ENCODE measurements around the gene GPS2. TPM values are rescaled to one million over a fixed set of nuclear protein-coding genes. Genes with fewer than 3 reads are reported as not detected.
A peak's percentile ranks its signal among the peaks of the same experiment; 100 is the strongest.

The GPS2 gene
- total and polyA plus RNA-seq, 2 of the 4 experiments (the other 2 are of a cell fraction) = 36.2 to 50.9 TPM

GRCh38 chr17:7328840-7329373 lies 13.7 kb upstream of the GPS2 start, which contains the start of gene NEURL4:
TSS of gene NEURL4 (minus strand) at chr17:7329335. CDS start at chr17:7329312, 23 bp downstream.
- peaks cover 6% of the 10 kb centered on the region; the same call in 1 of the 2 replicates for H3K9me1 ChIP-seq (ENCODE audit: insufficient read depth, low read length)
- dilution Hi-C loops (cut with HindIII; ENCODE audit: low sequenced_read_pairs, unreplicated experiment) (no loop called here), in situ Hi-C loops (cut with MboI; ENCODE audit: low sequenced_read_pairs) (no loop called here), intact Hi-C loops (cut with micrococcal nuclease) (loop anchor here (10.0 kb wide), 1 partner anchor 236 kb away; the partner anchor contains the start of gene SENP3)
- CTCF ChIA-PET = interaction anchor here (0.6 kb wide), 1 partner anchor 344 kb away, joined by 3 read pairs; no protein-coding TSS in a partner anchor
- peak within 1 kb of the TSS; percentile 44 for H4K5ac ChIP-seq (ENCODE audit: low read depth, low read length)
- peak within 1 kb of the TSS; percentile 78 for H4K91ac ChIP-seq (ENCODE audit: insufficient read depth, low read depth, low read length)
- H3K9me3 ChIP-seq (ENCODE audit: control insufficient read depth, insufficient read depth, low read length) = no peaks in the 10 kb centered on the region
- H2BK20ac ChIP-seq (ENCODE audit: low read depth, low read length) = no peak within 1 kb of the TSS
- no peaks in the 10 kb centered on the region; the same call in 1 of the 2 replicates for H3K27me3 ChIP-seq (ENCODE audit: control insufficient read depth, insufficient read depth, low read length)
- peak within 1 kb of the TSS; percentile 94 for H2AK9ac ChIP-seq (replicated peaks; ENCODE audit: low read depth, low read length, poor library complexity)
- no TSS peak for BruUV-seq (replicated peaks)
- H4K8ac ChIP-seq (ENCODE audit: low read depth in 2 of 2, low read length in 2 of 2) = peak within 1 kb of the TSS; percentile 39 to 89; a peak in 3 of 4 replicates
- peak within 1 kb of the TSS; percentile 95 for H3K14ac ChIP-seq (replicated peaks; ENCODE audit: low read depth, low read length)
- peak within 1 kb of the TSS; percentile 71 for H2BK120ac ChIP-seq (ENCODE audit: low read depth, low read length)
- ATAC-seq (ENCODE audit: low read depth) (peak; percentile 10), DNase-seq (no peak)
- peak within 1 kb of the TSS; percentile 88 for H2BK5ac ChIP-seq (ENCODE audit: low read depth, low read length, poor library complexity, severe bottlenecking)
- peak within 1 kb of the TSS; percentile 86 for H3K4ac ChIP-seq (ENCODE audit: low read depth, low read length)
- peak within 1 kb of the TSS; percentile 86 for H3K4me3 ChIP-seq (ENCODE audit: insufficient read depth, low read depth, low read length)
- peak within 1 kb of the TSS; percentile 76 for H3K56ac ChIP-seq (ENCODE audit: extremely low read depth, insufficient read depth, low read length)
- H3K27ac ChIP-seq (ENCODE audit: insufficient read depth, low read length) = peak within 1 kb of the TSS; percentile 87
- no peak within 1 kb of the TSS for H2BK15ac ChIP-seq (ENCODE audit: low read depth, low read length)
- H2AK5ac ChIP-seq (ENCODE audit: low read depth, low read length) = peak within 1 kb of the TSS; percentile 92
- 1% methylated on average over 18 of the region's 50 CpGs; no CpG with 5 or more reads in 1 of the 2 experiments for WGBS, 2 experiments (ENCODE audit: extremely low coverage in 2 of 2, insufficient read length in 1 of 2)
- H3K79me1 ChIP-seq (ENCODE audit: low read depth in 1 of 2, low read length in 2 of 2) = peaks cover 10 to 29% of the 10 kb centered on the region in 2 experiments; a peak in 3 of 4 replicates
- peak within 1 kb of the TSS; percentile 11; the same call in 1 of the 2 replicates for H3K18ac ChIP-seq (ENCODE audit: low read depth, low read length)
- peak within 1 kb of the TSS; percentile 94 for H3K23ac ChIP-seq (ENCODE audit: low read depth, low read length)
- H3K4me2 ChIP-seq (ENCODE audit: low read depth, low read length) = peak within 1 kb of the TSS; percentile 93
- H2AFZ ChIP-seq (replicated peaks; ENCODE audit: low read length, poor library complexity) = peak within 1 kb of the TSS; percentile 97
- H3K36me3 ChIP-seq (ENCODE audit: control insufficient read depth, insufficient read depth, low read length) = peaks cover 18% of the 10 kb centered on the region
- POLR2A ChIA-PET (ENCODE audit: unreplicated experiment) = no interaction called here
- peaks cover 5% of the 10 kb centered on the region; the same call in 1 of the 2 replicates for H3K4me1 ChIP-seq (ENCODE audit: control insufficient read depth, insufficient read depth, low read length)
- peaks cover 7% of the 10 kb centered on the region for H4K20me1 ChIP-seq (ENCODE audit: insufficient read depth, low read length)
- peak within 1 kb of the TSS; percentile 94 for H3K9ac ChIP-seq (ENCODE audit: low read depth, low read length)
- no peak for TF ChIP-seq CEBPB (IDR thresholded peaks at IDR 0.05; ENCODE audit: low read depth, low read length)
- no peak for TF ChIP-seq RCOR1 (IDR thresholded peaks at IDR 0.05; ENCODE audit: insufficient replicate concordance, low read length)
- no peak for TF ChIP-seq CTCF (conservative IDR thresholded peaks at IDR 0.05; ENCODE audit: low read depth, low read length)
- no peak for TF ChIP-seq RFX5 (IDR thresholded peaks at IDR 0.05; ENCODE audit: low read depth, low read length)
- TF ChIP-seq ELK1 (IDR thresholded peaks at IDR 0.05; ENCODE audit: borderline replicate concordance, low read depth, low read length) = no peak
- TF ChIP-seq BHLHE40 (IDR thresholded peaks at IDR 0.05; ENCODE audit: low read depth, low read length) = no peak
- no peak for TF ChIP-seq POLR2A (IDR thresholded peaks at IDR 0.05; ENCODE audit: low read depth, low read length)
- TF ChIP-seq FOS (IDR thresholded peaks at IDR 0.05; ENCODE audit: low read depth, low read length) = no peak
- TF ChIP-seq MAFK (IDR thresholded peaks at IDR 0.05; ENCODE audit: low read depth, low read length) = no peak
- no peak for TF ChIP-seq CHD1 (IDR thresholded peaks at IDR 0.05; ENCODE audit: low read depth, low read length)
- TF ChIP-seq NFE2L2 (IDR thresholded peaks at IDR 0.05; ENCODE audit: low read depth, low read length) = no peak
- TF ChIP-seq, protein P1, sequence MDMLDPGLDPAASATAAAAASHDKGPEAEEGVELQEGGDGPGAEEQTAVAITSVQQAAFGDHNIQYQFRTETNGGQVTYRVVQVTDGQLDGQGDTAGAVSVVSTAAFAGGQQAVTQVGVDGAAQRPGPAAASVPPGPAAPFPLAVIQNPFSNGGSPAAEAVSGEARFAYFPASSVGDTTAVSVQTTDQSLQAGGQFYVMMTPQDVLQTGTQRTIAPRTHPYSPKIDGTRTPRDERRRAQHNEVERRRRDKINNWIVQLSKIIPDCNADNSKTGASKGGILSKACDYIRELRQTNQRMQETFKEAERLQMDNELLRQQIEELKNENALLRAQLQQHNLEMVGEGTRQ (IDR thresholded peaks at IDR 0.05; ENCODE audit: low read depth, low read length) = no peak
- no peak for TF ChIP-seq RAD21 (IDR thresholded peaks at IDR 0.05; ENCODE audit: low read length)
- no peak for TF ChIP-seq SMC3 (IDR thresholded peaks at IDR 0.05; ENCODE audit: low read depth, low read length)
- TF ChIP-seq MAZ (IDR thresholded peaks at IDR 0.05; ENCODE audit: borderline replicate concordance, low read depth, low read length) = no peak

Measured in IMR-90 (cell line).